GM12891 (cell line): ENCODE data around the gene CTNND2.
"Not testable (repeated sequence)": the region's sequence is repeated elsewhere in the genome, so short reads cannot be mapped to it uniquely, and the experiment has no call there.

Source experiments
- DNase-seq: peaks from one replicate; pipeline ENCODE4 v3.0.0; 2011; ENCODE audit warnings: low spot score; ENCODE audit not compliant: insufficient read length
- FAIRE-seq: peaks from 2 replicates; lab custom pipeline; 2011; peaks lifted over from hg19 to GRCh38; lab: Jason Lieb, UNC
- PAX5 ChIP-seq: IDR thresholded peaks from 2 replicates; pipeline ENCODE4 v1.6.1; 2011; ENCODE audit warnings: low read length, moderate library complexity, mild to moderate bottlenecking; ENCODE audit not compliant: insufficient read depth, severe bottlenecking
- POLR2A ChIP-seq: IDR thresholded peaks from 2 replicates; pipeline ENCODE4 v1.6.1; 2011; ENCODE audit warnings: low read depth, low read length, control low read depth
- POLR2AphosphoS5 ChIP-seq: IDR thresholded peaks from 2 replicates; pipeline ENCODE4 v1.6.1; 2011; ENCODE audit warnings: low read depth, low read length, control low read depth
- POU2F2 ChIP-seq: IDR thresholded peaks from 2 replicates; pipeline ENCODE4 v1.6.1; 2011; ENCODE audit warnings: low read depth, mild to moderate bottlenecking, control low read depth, low read length, moderate library complexity
- SPI1 ChIP-seq: IDR thresholded peaks from 2 replicates; pipeline ENCODE4 v1.6.1; 2011; ENCODE audit warnings: low read depth, low read length, control low read depth
- TAF1 ChIP-seq: IDR thresholded peaks from 2 replicates; pipeline ENCODE4 v1.6.1; 2011; ENCODE audit warnings: low read depth, low read length, control low read depth

Gene CTNND2

DNA sequence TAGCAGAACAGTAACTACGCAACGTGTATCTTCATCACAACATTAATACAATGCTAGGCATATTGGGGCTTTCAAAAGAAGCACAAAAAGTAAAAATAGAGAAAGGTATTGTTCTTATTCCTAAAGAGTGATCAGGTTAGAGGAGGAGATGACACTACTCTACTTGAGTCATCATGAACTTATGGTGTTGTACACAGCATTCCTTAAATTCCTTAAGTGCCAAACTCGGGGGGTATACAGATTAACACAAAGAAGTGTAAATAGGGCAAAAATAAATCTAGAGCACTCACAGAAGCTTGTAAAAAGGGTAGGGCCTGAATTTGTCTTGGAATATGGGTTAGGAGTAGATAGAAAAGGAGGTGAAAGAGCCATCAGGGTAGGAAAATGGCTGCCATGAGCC, 835.2 kb downstream of the CTNND2 start:
- FAIRE-seq = no peak
- no peak for TF ChIP-seq TAF1
- TF ChIP-seq POU2F2 = no peak
- no peak for TF ChIP-seq PAX5
- TF ChIP-seq POLR2AphosphoS5 = no peak
- TF ChIP-seq SPI1 = no peak
- TF ChIP-seq POLR2A = no peak
- no peak for DNase-seq

DNA sequence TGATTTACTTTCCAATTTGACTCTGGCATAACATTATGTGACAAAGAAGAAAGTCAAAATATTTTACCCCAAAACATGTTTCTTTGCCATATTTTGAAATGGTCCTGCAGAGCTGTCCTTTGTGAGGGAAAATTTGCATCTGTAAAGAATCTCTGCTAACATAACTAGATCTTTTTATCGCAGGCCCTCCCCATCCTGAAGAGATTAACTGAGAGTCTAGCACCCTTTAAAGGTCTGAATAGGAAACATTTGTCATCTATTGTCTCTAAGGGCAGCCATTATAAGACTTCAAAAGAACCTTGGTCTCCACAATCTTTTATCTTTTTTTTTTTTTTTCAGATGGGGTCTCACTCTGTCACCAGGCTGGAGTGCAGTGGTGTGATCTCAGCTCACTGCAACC, 838.5 kb downstream of the CTNND2 start:
- DNase-seq, FAIRE-seq: not testable (repeated sequence)

DNA sequence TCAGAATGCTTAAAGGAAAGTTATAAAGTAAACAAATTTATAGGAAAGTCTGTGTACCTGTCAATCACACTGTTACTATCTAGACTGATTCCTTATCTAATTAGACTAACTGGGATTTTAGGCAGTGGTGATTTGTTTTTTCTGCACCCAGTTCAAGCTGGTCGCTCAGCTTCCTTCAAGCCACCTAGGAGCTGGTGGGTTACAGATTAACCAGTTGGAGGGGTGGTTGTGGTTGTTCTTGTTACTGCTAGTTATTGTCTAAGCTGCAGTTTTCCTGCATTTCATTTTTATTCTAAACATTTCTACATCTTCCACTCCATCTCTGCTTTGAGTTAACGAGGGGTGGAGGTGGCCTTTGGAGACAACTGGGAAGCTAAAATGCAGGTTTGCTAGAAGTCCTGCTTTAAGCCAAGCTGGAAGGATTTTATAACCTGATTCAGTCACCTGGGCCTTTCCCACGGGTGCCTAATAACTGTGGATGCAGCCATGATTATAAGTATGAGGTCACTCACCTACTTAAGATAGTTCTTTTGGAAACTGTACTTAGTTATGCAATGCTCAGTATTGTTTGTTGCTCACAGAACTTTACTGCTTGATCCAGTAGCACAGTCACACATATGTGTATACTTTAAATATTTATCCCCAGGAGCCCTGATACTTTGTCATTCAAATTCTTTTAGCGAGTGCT, 839.3 kb downstream of the CTNND2 start:
- FAIRE-seq = no peak
- DNase-seq = no peak
- TF ChIP-seq POU2F2 = no peak
- TF ChIP-seq SPI1 = no peak
- TF ChIP-seq TAF1 = no peak
- TF ChIP-seq PAX5 = no peak
- no peak for TF ChIP-seq POLR2A
- TF ChIP-seq POLR2AphosphoS5 = no peak

DNA sequence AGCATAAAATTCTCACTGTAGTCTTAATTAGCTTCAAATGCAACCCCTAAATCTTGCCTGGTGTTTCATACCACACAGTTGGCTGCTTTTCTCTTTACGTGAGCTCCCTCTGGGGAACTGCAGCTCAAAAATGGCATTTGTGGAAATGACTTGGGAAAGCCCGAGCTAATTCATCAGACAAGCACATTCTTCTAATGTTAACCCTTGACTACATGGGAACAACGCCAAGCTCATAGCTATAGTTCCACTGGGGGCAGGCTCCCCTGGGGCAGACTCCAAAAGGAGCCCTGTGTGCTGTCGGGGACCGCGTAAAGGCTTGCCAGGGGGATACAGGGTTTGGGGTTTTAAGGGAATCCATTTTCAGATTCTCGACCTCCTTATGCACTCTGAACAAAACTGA, 841.8 kb downstream of the CTNND2 start:
- DNase-seq (no peak), FAIRE-seq (no peak)
- TF ChIP-seq SPI1 = no peak
- TF ChIP-seq POU2F2 = no peak
- no peak for TF ChIP-seq TAF1
- no peak for TF ChIP-seq POLR2A
- TF ChIP-seq POLR2AphosphoS5 = no peak
- TF ChIP-seq PAX5 = no peak

DNA sequence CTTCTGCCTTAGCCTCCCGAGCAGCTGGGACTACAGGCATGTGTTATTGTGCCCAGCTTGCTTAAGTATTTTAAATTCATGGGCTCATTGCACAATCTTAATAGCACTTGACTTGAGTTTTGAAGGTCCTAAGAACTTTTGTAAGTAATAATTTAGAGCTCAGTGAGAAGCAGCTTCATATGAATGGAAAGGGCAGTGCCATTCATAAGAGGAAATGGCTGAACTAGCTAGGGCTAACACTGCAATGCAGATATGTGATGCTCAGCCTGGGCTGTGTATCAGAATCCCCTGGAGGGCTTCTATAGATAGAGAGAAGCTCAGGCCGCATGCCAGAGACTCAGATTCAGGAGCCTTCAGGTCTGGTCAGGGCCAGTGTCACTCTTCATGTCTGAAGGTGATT, 847.7 kb downstream of the CTNND2 start:
- TF ChIP-seq PAX5 (no peak), POLR2A (no peak), POU2F2 (no peak), SPI1 (no peak)
- no peak for FAIRE-seq

DNA sequence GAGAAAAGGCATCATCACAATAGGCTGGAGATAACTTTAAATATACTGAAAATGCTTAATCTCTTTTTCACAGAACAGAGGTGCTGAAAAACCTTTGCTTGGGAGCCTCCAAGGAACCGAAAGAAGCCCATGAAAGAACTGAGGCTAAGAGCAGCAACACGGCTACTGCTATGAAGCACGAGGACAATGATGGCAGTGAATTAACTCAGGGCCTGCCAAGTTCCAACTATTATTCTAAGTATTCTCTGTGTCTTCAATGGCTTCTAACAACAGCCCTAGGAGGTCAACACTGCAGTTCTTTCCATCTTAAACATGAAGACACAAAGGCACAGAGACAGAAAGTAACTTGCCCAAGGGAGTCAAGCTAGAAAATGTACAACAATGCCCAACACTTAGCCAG, 850.2 kb downstream of the CTNND2 start:
- DNase-seq (no peak), FAIRE-seq (no peak)
- TF ChIP-seq SPI1 = no peak
- TF ChIP-seq POU2F2 = no peak

More for the DNA sequence above, 847.7 kb downstream of the CTNND2 start:
- no peak for DNase-seq

DNA sequence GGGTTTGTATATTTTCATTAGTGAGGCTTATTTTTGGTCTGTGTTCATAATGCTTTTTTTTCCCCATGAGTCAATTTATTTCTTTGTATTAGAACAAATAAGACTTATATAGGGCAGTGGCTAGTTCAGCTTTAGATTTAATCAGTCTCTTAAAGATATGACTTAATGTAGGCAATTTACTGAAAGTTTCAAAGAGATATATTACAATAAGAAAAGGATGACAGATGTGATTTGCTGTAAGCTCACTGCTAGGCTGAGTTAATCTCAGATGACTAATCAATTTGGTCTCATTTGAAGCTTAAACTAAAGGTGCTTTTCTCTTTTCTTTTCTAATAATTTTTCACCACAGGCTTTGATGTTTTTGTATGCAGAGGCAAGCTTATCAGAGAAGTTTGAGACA, 851.4 kb downstream of the CTNND2 start:
- DNase-seq (no peak), FAIRE-seq (no peak)
- TF ChIP-seq POLR2A = no peak
- no peak for TF ChIP-seq PAX5
- no peak for TF ChIP-seq POLR2AphosphoS5
- TF ChIP-seq SPI1 = no peak
- TF ChIP-seq TAF1 = no peak
- TF ChIP-seq POU2F2 = no peak

DNA sequence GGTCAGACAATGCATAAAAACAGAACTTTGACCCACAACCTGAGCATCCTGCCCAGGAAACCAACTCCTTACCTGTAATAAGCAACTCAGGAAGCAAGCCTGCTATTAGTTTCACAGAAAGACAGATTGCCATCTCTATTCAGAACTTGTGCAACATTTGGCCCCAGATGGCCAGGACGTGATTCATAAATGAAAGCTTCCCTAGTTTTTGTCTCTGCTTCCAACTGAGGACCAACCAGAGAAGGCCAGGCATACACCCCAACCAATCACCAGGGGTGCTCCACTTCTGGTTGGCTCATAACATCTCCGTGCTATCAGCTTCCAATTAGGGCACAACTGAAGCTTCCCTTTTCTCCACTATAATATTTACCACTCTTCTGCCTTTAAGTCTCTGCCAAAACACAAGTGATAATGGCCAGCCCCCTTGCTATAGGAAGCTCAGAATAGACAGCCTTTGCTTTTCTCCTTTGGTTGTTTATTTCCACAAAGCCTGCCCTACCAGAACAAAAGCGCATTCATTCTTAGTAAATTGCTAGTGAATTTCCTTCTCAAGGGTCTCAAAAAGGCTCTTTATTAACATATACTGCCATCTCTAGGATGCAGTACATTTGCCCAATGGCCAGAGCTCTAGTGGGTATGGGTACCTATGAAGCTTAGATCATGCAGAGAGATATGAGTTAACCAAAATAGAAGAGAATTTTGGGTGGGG, 853.5 kb downstream of the CTNND2 start:
- FAIRE-seq = no peak
- no peak for TF ChIP-seq POU2F2

DNA sequence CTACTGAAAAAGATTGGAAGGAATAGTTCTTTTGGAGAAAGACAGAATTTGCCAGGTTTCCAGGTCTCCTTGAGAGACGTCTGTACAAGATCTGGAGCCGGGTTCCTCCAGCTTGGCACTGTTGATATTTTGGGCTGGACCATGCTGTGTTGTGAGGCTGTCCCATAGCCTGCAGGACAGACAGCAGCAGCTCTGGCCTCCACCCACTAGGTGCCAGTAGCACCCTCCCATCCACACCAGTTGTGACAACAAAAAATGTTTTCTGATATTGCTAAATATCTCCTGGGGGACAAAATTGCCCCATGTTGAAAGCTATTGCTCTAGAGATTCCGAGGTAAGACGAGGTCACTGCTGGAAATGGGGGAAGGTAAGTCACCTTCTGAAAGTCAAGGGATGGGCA, 855.5 kb downstream of the CTNND2 start:
- FAIRE-seq = no peak
- no peak for DNase-seq
- TF ChIP-seq SPI1 = no peak
- TF ChIP-seq POLR2AphosphoS5 = no peak
- no peak for TF ChIP-seq POU2F2
- no peak for TF ChIP-seq POLR2A
- TF ChIP-seq PAX5 = no peak
- no peak for TF ChIP-seq TAF1

More for the DNA sequence above, 853.5 kb downstream of the CTNND2 start:
- DNase-seq = no peak

DNA sequence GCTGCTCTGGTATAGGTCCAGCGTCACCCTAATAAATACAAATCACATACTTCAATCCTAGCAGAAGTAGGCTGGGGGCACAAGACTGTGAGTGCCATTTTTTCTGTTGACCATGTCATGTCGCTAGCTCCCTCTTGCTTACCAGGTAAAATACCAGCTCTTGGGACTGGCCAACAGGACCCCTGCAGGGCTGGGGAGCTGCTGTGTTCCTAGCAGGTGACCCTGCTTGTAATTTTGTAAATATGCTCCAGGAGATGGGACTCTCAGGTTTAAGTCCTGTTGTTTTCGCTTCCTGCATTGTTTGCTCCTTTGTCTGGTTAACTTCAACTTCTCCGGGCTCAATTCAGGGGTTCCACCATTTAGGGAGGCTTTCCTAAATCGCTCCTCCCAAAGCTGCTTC, 856.6 kb downstream of the CTNND2 start:
- no peak for FAIRE-seq

DNA sequence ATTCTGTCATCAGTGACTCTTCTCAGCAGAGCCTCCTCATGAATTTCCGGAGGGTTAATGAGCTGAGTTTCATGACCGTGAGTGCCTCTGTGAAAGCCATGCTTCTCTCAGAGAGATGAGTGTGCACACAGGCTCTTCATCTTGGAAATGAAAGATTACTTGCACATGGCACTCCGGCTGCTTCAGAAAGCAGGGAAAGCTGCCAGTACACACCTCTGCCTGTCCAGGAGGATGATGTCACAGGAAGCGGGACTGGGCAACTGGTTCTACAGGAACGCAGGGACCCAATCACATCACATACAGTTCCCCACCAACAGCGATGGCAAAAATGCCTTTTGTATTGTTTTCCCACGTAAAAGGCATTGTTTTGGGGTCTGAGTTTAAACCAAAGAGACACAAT, 857.2 kb downstream of the CTNND2 start:
- FAIRE-seq = no peak

More for the DNA sequence above, 856.6 kb downstream of the CTNND2 start:
- DNase-seq = no peak
- TF ChIP-seq POLR2A = no peak
- no peak for TF ChIP-seq TAF1
- no peak for TF ChIP-seq POU2F2
- no peak for TF ChIP-seq SPI1
- no peak for TF ChIP-seq POLR2AphosphoS5
- TF ChIP-seq PAX5 = no peak

More for the DNA sequence above, 857.2 kb downstream of the CTNND2 start:
- no peak for DNase-seq
- no peak for TF ChIP-seq SPI1
- TF ChIP-seq PAX5 = no peak
- TF ChIP-seq POU2F2 = no peak
- TF ChIP-seq POLR2A = no peak
- TF ChIP-seq TAF1 = no peak
- no peak for TF ChIP-seq POLR2AphosphoS5
